ENCODE data around the gene SETDB2. TPM values are rescaled to one million over a fixed set of nuclear protein-coding genes. Genes with fewer than 3 reads are reported as not detected.
A peak's percentile ranks its signal among the peaks of the same experiment; 100 is the strongest.
"Not testable (repeated sequence)": the region's sequence is repeated elsewhere in the genome, so short reads cannot be mapped to it uniquely, and the experiment has no call there.

The SETDB2 gene
- total RNA-seq, 1 donor from 2014 or later = 9.9 TPM

DNA sequence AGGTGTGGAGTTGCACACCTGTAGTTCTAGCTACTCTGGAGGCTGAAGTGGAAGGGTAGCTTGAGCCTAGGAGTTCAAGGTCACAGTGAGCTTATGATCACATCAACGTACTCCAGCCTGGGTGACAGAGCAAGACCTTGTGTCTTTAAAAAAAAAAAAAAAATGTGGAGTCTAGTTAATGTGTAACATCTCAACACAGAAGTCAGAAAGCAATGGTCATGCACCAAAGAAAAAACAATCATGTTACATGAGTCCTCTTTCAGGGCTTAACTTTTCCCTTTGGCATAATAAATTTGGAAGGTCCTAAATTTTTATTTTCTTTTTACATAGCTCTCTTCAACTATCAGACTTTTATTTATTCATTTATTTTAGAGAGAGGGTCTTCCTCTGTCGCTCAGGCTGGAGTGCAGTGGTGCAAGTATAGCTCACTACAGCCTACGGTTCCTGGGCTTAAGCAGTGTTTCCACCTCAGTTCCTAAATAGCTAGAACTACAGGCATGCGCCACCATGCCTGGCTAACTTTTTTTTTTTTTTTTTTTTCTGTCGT lies 22.3 kb downstream of the SETDB2 start:
- no peak for DNase-seq

DNA sequence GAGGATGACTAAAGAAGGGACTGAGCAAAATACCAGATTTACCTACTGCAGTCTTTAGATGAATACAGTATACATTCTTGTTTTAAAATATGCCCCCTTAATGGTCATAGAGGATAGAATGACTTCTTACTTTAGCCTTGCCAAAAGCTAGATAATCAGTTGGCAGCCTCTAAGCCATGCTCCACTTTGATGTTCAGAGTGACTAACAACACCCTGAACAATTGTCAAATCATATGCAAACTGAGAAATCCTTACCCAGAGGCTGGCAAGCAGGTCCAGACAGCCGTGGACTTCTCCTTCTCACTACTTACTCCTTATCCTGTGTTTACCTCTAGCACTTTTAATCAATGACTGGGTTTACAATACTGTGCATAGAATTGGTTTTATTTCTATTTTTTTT lies 28.1 kb downstream of the SETDB2 start:
- no peak for DNase-seq

DNA sequence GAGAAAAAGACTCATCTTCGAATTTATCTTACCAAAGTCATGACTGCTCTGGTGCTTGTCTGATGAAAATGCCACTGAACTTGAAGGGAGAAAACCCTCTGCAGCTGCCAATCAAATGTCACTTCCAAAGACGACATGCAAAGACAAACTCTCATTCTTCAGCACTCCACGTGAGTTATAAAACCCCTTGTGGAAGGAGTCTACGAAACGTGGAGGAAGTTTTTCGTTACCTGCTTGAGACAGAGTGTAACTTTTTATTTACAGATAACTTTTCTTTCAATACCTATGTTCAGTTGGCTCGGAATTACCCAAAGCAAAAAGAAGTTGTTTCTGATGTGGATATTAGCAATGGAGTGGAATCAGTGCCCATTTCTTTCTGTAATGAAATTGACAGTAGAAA lies 32.5 kb downstream of the SETDB2 start:
- no peak for DNase-seq

DNA sequence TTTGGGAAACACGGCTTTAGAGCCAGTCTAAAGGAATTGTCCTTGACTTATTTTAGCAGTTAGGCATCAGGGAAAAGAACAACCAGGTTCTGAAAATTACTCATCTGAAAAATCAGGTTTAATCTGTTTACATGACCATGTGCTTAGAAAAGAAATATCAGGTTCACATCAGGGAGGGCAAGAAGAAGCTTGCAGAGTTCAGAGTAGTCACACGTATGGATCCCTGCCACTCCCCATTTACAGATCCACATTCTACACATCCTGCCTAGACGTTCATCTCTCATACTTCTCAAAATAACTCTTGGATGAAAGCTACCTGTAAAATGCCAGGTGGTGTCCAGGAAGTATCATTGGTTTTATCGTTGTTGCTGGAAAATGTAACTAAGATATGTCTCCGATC lies 37.7 kb downstream of the SETDB2 start:
- no peak for DNase-seq

DNA sequence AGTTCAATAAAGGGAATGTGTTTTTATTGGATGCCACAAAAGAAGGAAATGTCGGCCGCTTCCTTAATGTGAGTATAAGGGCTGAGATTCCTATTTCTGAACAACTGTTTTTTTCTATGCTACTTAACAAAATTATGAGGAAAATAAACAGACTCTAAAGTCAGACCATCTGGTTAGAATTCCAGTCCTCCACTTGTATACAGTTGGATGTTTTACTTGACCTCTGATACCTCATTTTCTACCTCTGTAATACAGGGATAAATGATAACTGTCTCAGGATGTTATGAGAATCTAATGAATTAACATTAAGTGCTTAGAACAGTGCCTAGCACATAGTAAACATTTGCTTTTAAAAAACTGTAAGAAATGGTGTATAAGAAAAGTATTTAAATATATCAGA lies 44.5 kb downstream of the SETDB2 start:
- no peak for DNase-seq

DNA sequence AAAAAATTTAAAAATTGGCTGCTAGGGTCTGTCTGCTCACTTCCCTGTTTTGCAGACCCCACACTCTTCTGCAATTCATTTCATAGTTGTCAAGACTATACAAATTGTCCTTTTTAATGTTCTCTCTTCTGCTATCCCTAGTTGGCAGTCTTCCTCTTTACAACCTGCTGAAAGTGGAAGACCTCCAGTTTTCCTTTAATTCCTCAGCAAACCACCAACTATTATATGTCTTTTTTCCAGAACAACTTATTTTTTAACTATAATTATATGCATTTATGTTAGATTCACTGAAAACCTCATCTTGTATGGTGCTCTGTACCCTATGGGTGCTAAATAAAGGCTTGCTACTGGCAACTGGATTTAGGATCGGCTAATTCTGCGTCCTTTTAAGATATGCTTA lies 50.6 kb downstream of the SETDB2 start:
- no peak for DNase-seq

DNA sequence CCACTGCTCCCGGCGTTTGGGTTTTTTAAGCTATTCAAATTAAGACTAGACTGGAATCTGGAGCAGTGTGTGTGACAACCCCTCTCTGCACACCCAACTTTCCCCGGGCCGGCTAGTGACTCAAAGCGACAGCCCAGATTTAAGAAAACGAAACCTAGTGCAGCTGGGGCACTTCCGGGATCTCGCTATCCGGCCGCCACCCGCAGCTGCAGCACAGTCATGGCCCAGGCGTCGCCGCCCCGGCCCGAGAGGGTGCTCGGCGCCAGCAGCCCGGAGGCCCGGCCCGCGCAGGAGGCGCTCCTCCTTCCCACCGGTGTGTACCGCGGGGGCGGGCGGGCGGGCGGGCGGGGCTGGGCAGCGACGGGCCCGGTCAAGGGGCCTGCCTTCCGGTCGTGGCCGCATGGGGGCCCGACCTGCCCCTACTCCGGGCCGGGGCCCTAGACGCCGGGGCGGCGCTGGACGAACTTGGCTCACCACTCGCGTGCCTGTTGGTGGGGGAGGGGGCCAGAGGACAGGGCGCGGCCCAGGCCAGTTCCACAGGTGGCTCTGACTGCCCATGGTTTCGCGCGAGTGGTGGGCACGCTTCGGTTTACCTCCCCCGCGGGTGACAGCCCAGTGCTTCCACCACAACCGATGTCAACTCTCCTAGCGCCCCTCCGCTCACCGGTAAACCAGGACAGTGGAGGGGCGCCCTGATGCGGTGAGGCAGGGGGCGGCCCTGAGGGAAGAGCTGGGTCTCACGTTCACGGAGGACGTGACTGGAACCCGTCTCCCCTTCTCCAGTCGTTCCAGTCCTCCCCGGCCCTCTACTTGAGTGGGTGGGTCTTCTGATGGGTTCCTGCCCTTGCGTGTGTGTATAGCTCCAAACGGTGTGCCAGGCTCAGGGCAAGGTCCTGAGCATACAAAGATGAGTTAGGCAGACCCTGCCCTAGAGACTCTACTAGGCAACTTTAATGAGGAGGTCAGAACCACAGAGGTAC lies 52.0 kb downstream of the SETDB2 start, which contains the start of gene PHF11:
PHF11 (plus strand) TSS at position 171 of the 980 bp plus-strand sequence; CDS start at position 220, 49 bp downstream.
- peak; percentile 47 for DNase-seq

DNA sequence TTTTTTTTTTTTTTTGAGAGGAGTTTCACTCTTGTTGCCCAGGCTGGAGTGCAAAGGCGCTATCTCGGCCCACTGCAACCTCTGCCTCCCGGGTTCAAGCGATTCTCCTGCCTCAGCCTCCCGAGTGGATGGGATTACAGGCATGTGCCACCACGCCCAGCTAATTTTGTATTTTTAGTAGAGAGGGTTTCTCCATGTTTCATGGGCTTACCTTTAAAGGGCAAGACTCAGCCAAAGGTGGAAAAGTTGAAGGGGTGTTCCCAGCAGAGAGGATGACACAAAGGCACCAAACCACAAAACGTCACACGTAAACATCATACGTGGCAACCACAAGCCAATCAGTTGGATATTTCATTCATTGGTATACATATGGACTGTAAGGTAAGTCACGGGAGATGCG lies 52.8 kb downstream of the SETDB2 start:
- not testable (repeated sequence) for DNase-seq

DNA sequence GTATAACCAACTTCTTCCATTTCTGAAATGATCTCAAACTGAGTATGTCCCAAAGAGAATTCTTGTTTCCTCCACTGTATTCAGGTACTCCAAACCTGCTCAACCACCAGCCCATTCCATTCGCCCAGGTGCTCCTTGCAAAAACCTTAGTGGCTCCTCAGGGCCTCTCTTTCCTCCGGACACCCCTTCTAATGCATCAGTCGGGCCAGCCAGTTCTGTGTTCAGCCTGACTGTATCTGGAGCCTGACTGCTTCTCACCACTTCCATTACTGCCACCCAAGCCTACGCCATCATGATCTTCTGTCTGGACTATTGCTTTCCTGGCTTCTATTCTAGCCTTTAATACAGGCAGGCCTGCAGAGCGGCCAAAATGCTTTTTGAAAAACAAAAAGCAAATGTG lies 53.2 kb downstream of the SETDB2 start:
- no peak for DNase-seq

DNA sequence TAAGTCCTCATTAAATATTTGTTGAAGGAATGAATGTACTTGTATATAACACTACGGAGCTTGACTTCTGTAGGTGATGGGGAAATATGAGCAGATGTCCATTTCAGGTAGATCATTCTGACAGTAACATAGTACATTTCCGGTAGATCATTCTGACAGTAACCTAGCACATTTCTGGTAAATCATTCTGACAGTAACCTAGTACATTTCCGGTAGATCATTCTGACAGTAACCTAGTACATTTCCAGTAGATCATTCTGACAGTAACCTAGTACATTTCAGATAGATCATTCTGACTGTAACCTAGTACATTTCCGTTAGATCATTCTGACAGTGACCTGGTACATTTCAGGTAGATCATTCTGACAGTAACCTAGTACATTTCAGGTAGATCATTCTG lies 54.1 kb downstream of the SETDB2 start:
- DNase-seq = no peak

DNA sequence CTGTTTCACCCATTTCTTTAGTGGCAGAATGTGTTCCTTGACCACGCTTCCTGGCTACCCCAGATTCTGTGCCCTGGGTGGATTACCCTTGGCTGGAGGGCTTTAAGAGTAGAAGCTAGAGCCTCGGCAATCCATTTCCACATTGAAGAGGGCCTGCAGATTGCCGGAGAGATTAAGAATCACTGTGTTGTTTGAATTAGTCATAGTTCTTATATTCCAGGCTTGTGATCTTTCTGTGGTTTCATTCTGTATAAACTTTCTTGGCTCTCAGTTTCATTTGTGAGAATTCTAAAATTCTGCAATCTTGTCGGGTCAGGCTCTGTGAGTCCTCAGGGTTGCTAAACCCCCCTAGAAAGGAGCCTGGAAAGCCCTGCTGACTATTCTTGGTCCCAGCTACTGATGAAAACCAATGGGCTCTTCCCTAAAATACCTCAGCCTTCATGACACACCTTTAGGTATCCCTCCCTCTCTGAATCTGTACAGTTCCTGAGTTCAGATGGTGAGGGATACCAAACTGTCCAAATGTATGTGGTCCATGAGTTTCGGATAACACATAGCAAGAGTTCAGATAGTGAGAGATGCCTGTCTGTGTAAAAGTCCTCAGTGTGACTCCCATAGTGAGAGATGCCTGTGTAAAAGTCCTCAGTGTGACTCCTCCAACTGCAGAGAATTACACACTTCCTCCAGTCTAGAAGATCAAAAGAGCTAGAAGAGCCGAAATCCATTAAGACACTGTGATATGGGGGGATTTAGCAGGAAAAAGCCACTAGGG lies 56.0 kb downstream of the SETDB2 start:
- DNase-seq = no peak

DNA sequence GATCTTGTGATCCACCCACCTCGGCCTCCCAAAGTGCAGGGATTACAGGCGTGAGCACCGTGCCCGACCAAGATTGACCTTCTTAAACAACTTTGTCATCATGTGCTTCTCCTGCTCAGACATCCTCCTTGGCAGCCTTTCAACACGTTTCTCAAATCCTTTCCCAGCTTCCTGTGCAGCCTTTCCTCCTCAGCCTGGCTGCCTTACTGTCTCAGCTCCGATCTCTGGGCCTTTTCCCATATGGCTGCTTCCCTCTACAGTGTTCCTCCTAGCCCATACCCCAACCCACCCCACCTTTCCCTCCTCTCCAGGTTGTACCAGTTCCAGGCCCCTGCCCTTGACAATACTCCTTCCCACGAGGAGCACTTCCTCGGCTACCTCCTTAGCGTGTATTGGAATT lies 58.9 kb downstream of the SETDB2 start:
- no peak for DNase-seq

DNA sequence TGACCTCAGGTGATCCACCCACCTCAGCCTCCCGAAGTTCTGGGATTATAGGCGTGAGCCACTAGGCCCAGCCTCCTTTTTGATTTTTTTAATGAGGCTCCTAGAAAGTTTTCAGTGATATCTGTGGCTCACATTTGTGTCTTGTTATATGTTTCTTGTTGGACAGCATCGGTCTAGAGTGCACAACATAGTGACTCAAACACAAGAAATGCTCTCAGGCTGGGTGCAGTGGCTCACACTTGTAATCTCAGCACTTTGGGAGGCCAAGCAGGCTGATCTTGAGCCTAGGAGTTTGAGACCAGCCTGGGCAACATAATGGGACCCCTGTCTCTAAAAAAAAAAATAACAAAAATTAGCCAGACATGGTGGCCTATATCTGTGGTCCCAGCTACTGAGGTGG lies 59.9 kb downstream of the SETDB2 start:
- no peak for DNase-seq

DNA sequence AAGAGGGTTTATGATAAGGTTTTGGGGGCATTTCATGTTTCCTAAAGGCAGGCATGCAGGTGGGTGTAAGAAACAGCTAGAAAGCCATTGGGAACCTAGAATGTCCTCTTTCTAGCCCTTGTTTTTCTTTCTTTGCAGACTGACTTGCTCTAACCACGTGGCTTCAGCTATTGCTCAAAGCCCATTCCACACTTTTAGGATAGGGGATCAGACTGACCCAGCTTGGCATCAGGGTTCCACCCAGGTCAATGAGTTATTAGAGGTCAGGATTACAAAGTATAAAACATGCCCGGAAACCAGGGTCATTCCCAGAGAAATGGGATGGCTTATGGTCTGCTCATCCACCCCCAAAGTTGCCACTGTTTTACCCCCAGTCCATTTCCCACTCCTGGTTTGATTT lies 68.5 kb downstream of the SETDB2 start:
- no peak for DNase-seq

DNA sequence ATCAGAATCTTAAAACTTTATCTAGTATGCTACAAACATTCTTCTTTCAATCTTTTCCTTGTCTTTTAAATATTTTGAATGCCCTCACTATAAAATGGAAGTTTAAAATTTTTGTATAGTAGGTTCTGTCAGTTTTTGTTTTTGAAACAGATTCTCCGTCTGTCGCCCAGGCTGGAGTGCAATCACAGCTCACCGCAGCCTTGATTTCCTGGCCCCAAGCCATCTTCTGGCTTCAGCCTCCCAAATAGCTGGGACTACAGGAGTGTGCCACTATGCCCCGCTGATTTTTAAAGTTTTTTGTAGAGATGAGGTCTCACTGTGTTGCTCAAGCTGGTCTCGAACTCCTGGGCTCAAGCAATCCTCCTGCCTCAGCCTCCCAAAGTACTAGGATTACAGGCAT lies 72.4 kb downstream of the SETDB2 start:
- DNase-seq = no peak

DNA sequence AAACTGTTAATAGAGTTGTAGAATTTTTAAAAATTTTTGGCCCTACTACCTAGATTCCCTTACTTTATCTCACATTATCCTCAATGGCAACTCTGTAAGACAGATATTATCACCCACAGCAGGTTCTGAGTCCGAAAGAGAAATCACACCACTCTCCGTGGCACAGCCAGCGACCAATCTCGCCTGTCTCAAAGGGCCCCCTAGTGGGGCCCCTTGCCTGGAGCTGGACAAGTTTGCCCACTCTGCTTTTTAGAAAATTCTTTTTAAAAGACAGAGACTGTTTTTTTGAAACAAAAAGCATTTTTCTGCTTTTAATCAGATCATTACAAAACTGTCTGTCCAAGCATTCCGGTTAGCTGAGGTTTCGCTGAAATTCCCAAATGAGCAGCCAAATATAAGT lies 73.4 kb downstream of the SETDB2 start:
- no peak for DNase-seq

DNA sequence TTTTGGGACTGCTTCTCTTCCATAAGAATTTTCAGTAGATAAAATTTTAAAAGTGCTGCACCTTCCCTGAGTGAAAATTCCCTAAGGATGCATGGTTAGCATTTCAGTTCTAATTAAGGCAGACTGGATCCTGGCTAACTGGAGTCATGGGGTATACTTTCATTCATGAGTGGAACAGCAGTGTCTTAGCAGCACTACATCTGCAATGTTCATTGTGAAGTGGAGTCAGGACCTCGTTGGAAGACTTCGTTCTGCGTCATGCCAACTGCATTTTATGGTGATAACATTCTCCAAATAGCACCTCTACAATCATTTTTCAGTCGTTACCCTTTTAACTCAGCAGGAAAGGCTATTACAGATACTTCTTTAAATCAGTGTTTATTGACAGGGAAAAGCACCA lies 77.2 kb downstream of the SETDB2 start:
- no peak for DNase-seq

DNA sequence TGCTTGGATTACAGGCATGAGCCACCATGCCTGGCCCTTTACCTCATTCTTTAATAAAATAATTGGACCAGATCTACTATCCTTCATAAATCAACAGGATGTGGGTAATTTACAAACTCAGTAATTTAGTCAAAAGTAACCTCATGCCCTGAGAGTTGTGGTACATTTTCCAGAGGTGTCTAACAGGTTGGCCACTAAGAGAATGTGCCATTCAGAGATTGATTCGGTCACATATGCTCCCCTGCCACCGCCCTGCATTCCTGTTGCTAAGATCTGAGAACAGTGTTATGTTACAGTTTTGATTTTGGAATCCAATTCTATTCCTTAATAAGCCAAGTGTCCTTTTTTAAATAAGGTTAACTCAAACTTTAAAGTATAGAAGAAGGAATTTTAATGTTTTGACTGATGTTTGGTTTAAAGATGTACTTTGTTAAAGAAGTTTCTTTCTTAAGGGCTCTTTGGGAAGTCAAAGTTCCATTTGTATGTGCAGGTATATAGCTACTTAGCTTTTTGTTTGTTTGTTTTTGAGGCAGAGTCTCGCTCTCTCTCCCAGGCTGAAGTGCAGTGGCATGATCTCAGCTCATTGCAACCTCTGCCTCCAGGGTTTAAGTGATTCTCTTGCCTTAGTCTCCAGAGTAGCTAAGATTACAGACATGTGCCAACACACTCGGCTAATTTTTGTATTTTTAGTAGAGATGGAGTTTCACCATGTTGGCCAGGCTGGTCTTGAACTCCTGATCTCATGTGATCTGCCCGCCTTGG lies 80.8 kb downstream of the SETDB2 start:
- no peak for DNase-seq

DNA sequence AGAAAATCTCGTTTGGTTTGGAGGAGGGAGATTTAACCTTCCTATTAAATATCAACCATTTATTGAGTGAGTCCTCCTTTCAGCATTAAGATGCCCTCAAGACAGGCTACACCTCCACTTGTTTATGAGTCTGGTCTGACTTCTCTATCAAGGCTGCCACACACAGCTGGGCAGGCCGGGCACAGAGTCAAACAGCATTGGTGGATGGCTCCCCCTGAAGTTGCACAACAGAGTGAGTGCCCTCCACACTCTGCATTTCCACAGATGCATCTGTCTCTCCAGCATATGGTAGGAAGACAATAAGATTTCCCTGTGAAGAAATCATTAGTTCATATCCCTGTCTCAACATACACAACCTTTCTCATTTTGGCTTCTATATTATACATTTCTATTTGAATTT lies 83.0 kb downstream of the SETDB2 start:
- no peak for DNase-seq

DNA sequence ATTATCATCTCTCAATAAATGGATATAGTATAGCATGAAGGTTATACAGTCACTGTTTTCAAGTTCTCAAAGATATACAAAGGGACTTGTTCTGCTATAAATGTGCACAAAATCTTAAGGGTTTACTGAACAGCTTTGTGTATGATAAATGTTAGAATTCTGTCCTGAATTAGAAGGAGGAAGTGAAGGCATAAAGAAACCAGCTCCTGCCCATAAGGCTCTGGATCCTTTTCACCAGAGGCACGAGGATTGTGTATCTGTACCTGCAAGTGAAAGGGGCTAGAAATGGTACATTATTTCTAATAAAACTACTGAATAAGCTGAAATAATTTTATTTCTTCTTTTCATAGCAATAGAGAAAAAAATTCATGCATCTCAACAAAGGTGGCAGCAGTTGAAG lies 84.1 kb downstream of the SETDB2 start:
- no peak for DNase-seq

DNA sequence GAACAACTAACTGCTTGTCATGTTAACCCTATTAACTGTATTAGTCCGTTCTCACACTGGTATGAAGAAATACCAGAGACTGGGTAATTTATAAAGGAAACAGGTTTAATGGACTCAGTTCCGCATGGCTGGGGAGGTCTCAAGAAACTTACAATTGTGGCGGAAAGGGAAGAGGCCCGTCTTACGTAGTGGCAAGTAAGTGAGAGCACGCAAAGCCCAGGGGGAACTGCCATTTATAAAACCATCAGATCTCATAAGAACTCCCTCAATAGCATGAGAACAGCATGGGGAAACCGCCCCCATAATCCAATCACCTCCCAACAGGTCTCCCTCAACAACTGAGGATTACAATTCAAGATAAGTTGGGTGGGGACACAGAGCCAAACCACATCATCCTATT lies 86.4 kb downstream of the SETDB2 start:
- no peak for DNase-seq

DNA sequence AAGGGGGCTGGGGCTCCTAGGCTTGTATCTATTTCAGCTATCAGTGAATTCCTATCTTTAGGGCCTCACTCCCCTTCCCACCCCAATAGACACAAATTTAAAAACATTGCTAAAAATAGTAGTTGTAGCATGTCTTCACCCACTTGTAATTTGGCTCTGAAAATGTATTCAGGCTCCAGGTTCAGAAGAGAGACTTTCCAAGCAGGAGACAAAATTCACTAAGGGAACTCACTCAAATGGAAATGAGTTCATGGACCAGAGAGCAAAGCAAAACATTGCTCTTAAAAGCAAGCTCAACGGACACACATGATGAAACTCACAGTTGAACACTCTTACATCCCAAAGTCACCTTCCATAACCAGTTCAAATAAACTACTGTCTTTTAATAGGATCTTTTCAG lies 88.5 kb downstream of the SETDB2 start:
- no peak for DNase-seq
